H9 (cell line): ENCODE results near the gene EFTUD2. TPM values are rescaled to one million over a fixed set of nuclear protein-coding genes. Genes with fewer than 3 reads are reported as not detected.

Experiments used
- DNase-seq: peaks from one replicate; pipeline ENCODE4 v3.0.0-alpha.2; 2017
- H2AFZ ChIP-seq: one replicate; pipeline ENCODE4 v1.6.1; 2013; ENCODE audit warnings: mild to moderate bottlenecking, low read length, control low read depth, moderate library complexity
- H2AK5ac ChIP-seq: 2 replicates; pipeline ENCODE4 v1.6.1; 2013; ENCODE audit warnings: low read length, control low read depth, mixed read lengths; ENCODE audit not compliant: insufficient read length
- H2BK120ac ChIP-seq: one replicate; pipeline ENCODE4 v1.6.1; 2013; ENCODE audit warnings: low read depth, mild to moderate bottlenecking, low read length, control low read depth, inconsistent platforms; ENCODE audit not compliant: poor library complexity, severe bottlenecking
- H2BK12ac ChIP-seq: 2 replicates; pipeline ENCODE4 v1.6.1; 2013; ENCODE audit warnings: low read length, control low read depth, mixed read lengths, low read depth; ENCODE audit not compliant: insufficient read length
- H2BK15ac ChIP-seq: 2 replicates; pipeline ENCODE4 v1.6.1; 2013; ENCODE audit warnings: low read depth, low read length, control low read depth
- H2BK20ac ChIP-seq: one replicate; pipeline ENCODE4 v1.6.1; 2013; ENCODE audit warnings: low read depth, mild to moderate bottlenecking, low read length, control low read depth, inconsistent platforms; ENCODE audit not compliant: poor library complexity, severe bottlenecking
- H2BK5ac ChIP-seq: 2 replicates; pipeline ENCODE4 v1.6.1; 2013; ENCODE audit warnings: low read length, control low read depth, mixed read lengths; ENCODE audit not compliant: insufficient read length
- H3K14ac ChIP-seq: 2 replicates; pipeline ENCODE4 v1.6.1; 2013; ENCODE audit warnings: low read length, control low read depth; ENCODE audit not compliant: insufficient read depth
- H3K18ac ChIP-seq: 2 replicates; pipeline ENCODE4 v1.6.1; 2013; ENCODE audit warnings: low read depth, mild to moderate bottlenecking, mixed read lengths, low read length, control low read depth; ENCODE audit not compliant: insufficient read length
- H3K23ac ChIP-seq: 2 replicates; pipeline ENCODE4 v1.6.1; 2013; ENCODE audit warnings: low read length, control low read depth, mixed read lengths, low read depth; ENCODE audit not compliant: insufficient read length
- H3K23me2 ChIP-seq: 2 replicates; pipeline ENCODE4 v1.6.1; 2013; ENCODE audit warnings: low read depth, mild to moderate bottlenecking, mixed read lengths, low read length, control low read depth; ENCODE audit not compliant: insufficient read length, poor library complexity, severe bottlenecking
- H3K27ac ChIP-seq: 2 replicates; pipeline ENCODE4 v1.5.1; 2013; ENCODE audit warnings: low read length, control low read depth, mixed read lengths, low read depth; ENCODE audit not compliant: insufficient read length
- H3K27me3 ChIP-seq: 2 replicates; pipeline ENCODE4 v1.6.1; 2013; ENCODE audit warnings: low read length, control low read depth, inconsistent platforms; ENCODE audit not compliant: insufficient read depth
- H3K4ac ChIP-seq: 2 replicates; pipeline ENCODE4 v1.6.1; 2013; ENCODE audit warnings: low read depth, mild to moderate bottlenecking, control low read depth, inconsistent platforms, low read length, moderate library complexity
- H3K4me1 ChIP-seq: 2 replicates; pipeline ENCODE4 v1.6.1; 2013; ENCODE audit warnings: low read length, control low read depth, inconsistent platforms; ENCODE audit not compliant: insufficient read depth
- H3K4me2 ChIP-seq: 2 replicates; pipeline ENCODE4 v1.6.1; 2013; ENCODE audit warnings: low read length, control low read depth, mixed read lengths; ENCODE audit not compliant: insufficient read length, insufficient read depth
- H3K56ac ChIP-seq: 2 replicates; pipeline ENCODE4 v1.6.1; 2013; ENCODE audit warnings: low read depth, mild to moderate bottlenecking, mixed read lengths, low read length, control low read depth; ENCODE audit not compliant: insufficient read length
- H3K79me1 ChIP-seq: 2 replicates; pipeline ENCODE4 v1.6.1; 2013; ENCODE audit warnings: low read depth, mild to moderate bottlenecking, moderate library complexity, low read length, control low read depth, inconsistent platforms; ENCODE audit not compliant: insufficient read depth, poor library complexity, severe bottlenecking
- H3K79me2 ChIP-seq: 2 replicates; pipeline ENCODE4 v1.6.1; 2013; ENCODE audit warnings: low read length, control low read depth, inconsistent platforms; ENCODE audit not compliant: insufficient read depth
- H3K9ac ChIP-seq: 2 replicates; pipeline ENCODE4 v1.6.1; 2013; ENCODE audit warnings: low read length, control low read depth, mixed read lengths; ENCODE audit not compliant: insufficient read length; ENCODE audit errors: extremely low read depth
- H3K9me3 ChIP-seq: one replicate; pipeline ENCODE4 v1.6.1; 2013; ENCODE audit warnings: low read depth, low read length, inconsistent platforms; ENCODE audit not compliant: control insufficient read depth
- H3T11ph ChIP-seq: one replicate; pipeline ENCODE4 v1.6.1; 2013; ENCODE audit warnings: mild to moderate bottlenecking, low read length, control low read depth, inconsistent platforms
- H4K20me1 ChIP-seq: one replicate; pipeline ENCODE4 v1.6.1; 2013; ENCODE audit not compliant: control insufficient read depth, insufficient read length, insufficient read depth
- H4K5ac ChIP-seq: 2 replicates; pipeline ENCODE4 v1.6.1; 2013; ENCODE audit warnings: low read depth, mild to moderate bottlenecking, mixed read lengths, low read length, control low read depth; ENCODE audit not compliant: insufficient read length
- H4K8ac ChIP-seq: replicated peaks from 2 replicates; pipeline ENCODE4 v1.6.1; 2013; ENCODE audit warnings: low read length, control low read depth, mixed read lengths, low read depth; ENCODE audit not compliant: insufficient read length
- H4K91ac ChIP-seq: 2 replicates; pipeline ENCODE4 v1.6.1; 2013; ENCODE audit warnings: low read depth, mild to moderate bottlenecking, moderate library complexity, mixed read lengths, low read length, control low read depth; ENCODE audit not compliant: insufficient read length
- H3K27ac Mint-ChIP-seq, 3 experiments: 2 replicates in 2 of 3; 3 replicates in 1 of 3; pipeline ENCODE4 v1.8.0; 2020 to 2021; ENCODE audit warnings: mixed read lengths in 3 of 3, mild to moderate bottlenecking in 1 of 3, moderate library complexity in 1 of 3
- H3K27me3 Mint-ChIP-seq: 2 replicates; pipeline ENCODE4 v1.8.0; 2021; ENCODE audit warnings: low read depth, mild to moderate bottlenecking, moderate library complexity, mixed read lengths
- H3K36me3 Mint-ChIP-seq, 3 experiments: 2 replicates in 2 of 3; 3 replicates in 1 of 3; pipeline ENCODE4 v1.8.0; 2020 to 2021; ENCODE audit warnings: low read depth in 3 of 3, mixed read lengths in 3 of 3; ENCODE audit not compliant: insufficient read depth in 1 of 3
- H3K4me1 Mint-ChIP-seq, 2 experiments: 2 replicates each; pipeline ENCODE4 v1.8.0; 2020; ENCODE audit warnings: mixed read lengths in 2 of 2
- H3K4me3 Mint-ChIP-seq, 2 experiments: 2 replicates in 1 of 2; 3 replicates in 1 of 2; pipeline ENCODE4 v1.8.0; 2020 to 2021; ENCODE audit warnings: mild to moderate bottlenecking in 2 of 2, mixed read lengths in 2 of 2, moderate library complexity in 1 of 2
- H3K9me3 Mint-ChIP-seq, 2 experiments: 2 replicates in 1 of 2; 3 replicates in 1 of 2; pipeline ENCODE4 v1.8.0; 2020; ENCODE audit warnings: mild to moderate bottlenecking in 2 of 2, mixed read lengths in 2 of 2, moderate library complexity in 1 of 2
- WGBS: extraction: QIAGEN DNeasy Blood & Tissue Kit; methylation state at CpG from one replicate; pipeline ENCODE4 v1.1.7; 2013; ENCODE audit warnings: missing lambda C conversion rate, low lambda C conversion rate, mixed read lengths; ENCODE audit not compliant: insufficient read length; ENCODE audit errors: extremely low coverage; 5-methylcytosine and 5-hydroxymethylcytosine counted together
- total RNA-seq: library from RNA; stranded (reverse); gene quantifications from 2 replicates; pipeline ENCODE4 v1.2.1, GENCODE V29; 2021
- TF ChIP-seq, protein P1 (sequence below): fragments of 200-600 bp; sonication (generic); conservative IDR thresholded peaks from 3 replicates; pipeline ENCODE4 v1.8.0; 2021; ENCODE audit warnings: antibody characterized with exemption, mild to moderate bottlenecking

The EFTUD2 gene
- total RNA-seq, 1 experiment from 2014 or later: 150 TPM

DNA sequence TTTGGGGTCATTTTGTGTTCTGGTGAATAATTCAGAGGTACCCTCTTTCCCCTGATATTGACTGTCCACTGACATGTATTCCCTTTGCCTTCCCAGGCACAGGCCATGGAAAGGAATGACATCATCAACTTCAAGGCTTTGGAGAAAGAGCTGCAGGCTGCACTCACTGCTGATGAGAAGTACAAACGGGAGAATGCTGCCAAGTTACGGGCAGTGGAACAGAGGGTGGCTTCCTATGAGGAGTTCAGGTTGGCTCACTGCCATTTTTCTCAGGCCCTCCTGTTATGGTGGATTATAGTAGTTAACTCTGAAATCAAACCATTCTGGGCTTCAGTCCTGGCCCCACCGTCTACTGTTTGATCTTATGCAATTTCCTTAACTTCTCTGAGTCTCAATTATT is 1.6 kb upstream of the EFTUD2 start:
- no peaks in the 10 kb centered on the region for H3K9me3 Mint-ChIP-seq
- H4K8ac ChIP-seq: no peak overlapping the region
- no peaks in the 10 kb centered on the region; the same call in 1 of the 2 replicates for H3K27me3 Mint-ChIP-seq
- no peak overlapping the region for H2BK15ac ChIP-seq
- H2BK20ac ChIP-seq: no peak overlapping the region
- no peak overlapping the region for H2AFZ ChIP-seq
- no peak overlapping the region for H2AK5ac ChIP-seq
- no peak overlapping the region for H4K5ac ChIP-seq
- H3K56ac ChIP-seq: no peak overlapping the region
- H3K9ac ChIP-seq: no peak overlapping the region
- H2BK5ac ChIP-seq: no peak overlapping the region
- H2BK120ac ChIP-seq: no peak overlapping the region
- H3K4ac ChIP-seq: no peak overlapping the region
- no peaks in the 10 kb centered on the region; the same call in 1 of the 2 replicates for H3K4me1 ChIP-seq
- H3K27ac ChIP-seq: no peak overlapping the region
- H4K91ac ChIP-seq: no peak overlapping the region
- no peaks in the 10 kb centered on the region for H3K27me3 ChIP-seq
- H3K4me3 Mint-ChIP-seq: no peak overlapping the region
- peaks cover 11% of the 10 kb centered on the region; the same call in 1 of the 2 replicates for H3K79me2 ChIP-seq
- no peak overlapping the region for H3T11ph ChIP-seq
- H3K4me2 ChIP-seq: no peak overlapping the region
- peaks cover 7% of the 10 kb centered on the region for H3K23me2 ChIP-seq
- no peak overlapping the region for H3K14ac ChIP-seq
- H3K36me3 Mint-ChIP-seq: peaks cover 3 to 4% (median 3%) of the 10 kb centered on the region in 3 experiments; a peak in 4 of 7 replicates
- H3K18ac ChIP-seq: no peak overlapping the region
- H3K27ac Mint-ChIP-seq: no peak overlapping the region
- H3K79me1 ChIP-seq: no peaks in the 10 kb centered on the region
- no CpG with 5 or more reads among the region's 3 CpGs for WGBS
- H4K20me1 ChIP-seq: no peaks in the 10 kb centered on the region
- H3K23ac ChIP-seq: no peak overlapping the region
- no peak for DNase-seq
- TF ChIP-seq, protein P1, sequence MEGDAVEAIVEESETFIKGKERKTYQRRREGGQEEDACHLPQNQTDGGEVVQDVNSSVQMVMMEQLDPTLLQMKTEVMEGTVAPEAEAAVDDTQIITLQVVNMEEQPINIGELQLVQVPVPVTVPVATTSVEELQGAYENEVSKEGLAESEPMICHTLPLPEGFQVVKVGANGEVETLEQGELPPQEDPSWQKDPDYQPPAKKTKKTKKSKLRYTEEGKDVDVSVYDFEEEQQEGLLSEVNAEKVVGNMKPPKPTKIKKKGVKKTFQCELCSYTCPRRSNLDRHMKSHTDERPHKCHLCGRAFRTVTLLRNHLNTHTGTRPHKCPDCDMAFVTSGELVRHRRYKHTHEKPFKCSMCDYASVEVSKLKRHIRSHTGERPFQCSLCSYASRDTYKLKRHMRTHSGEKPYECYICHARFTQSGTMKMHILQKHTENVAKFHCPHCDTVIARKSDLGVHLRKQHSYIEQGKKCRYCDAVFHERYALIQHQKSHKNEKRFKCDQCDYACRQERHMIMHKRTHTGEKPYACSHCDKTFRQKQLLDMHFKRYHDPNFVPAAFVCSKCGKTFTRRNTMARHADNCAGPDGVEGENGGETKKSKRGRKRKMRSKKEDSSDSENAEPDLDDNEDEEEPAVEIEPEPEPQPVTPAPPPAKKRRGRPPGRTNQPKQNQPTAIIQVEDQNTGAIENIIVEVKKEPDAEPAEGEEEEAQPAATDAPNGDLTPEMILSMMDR: no peak
- no peak overlapping the region for H2BK12ac ChIP-seq
- H3K4me1 Mint-ChIP-seq: peaks cover 14 to 19% of the 10 kb centered on the region in 2 experiments
- H3K9me3 ChIP-seq: no peaks in the 10 kb centered on the region
